ENCODE results near the gene DUT.

DNA sequence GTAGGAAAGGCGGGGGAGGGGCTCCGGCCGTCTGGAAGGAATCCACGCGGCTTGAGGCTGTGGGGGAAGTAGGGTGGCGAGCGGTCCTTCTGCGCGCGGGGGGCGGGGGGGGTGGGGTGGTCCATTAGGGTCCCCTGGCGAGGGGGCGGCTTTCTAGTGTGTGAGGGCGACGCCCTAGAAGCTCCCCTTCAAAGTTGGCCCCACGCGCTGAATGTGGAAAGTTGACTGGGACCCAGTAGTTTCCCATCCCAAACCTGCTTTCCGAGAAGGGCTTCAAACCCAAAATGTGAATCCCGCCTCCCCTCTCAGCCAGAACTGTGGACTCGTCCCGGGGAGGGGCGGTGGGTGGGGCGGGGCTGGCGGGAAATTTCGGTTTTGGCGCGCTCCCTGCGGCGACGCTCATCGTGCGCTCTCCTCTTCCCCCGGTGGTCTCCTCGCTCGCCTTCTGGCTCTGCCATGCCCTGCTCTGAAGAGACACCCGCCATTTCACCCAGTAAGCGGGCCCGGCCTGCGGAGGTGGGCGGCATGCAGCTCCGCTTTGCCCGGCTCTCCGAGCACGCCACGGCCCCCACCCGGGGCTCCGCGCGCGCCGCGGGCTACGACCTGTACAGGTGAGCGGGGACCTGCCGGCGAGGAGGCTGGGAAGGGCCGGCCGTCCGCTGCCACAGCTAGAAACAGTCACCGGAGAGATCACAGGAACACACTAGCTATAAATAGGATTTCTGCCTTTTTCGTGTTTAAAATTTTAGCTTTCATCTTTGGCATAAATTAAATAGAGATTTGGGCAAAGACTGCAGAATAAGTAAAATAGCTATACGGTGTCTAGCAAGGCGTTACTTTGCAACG, 790 bp downstream of the DUT start:
- no peak for TF ChIP-seq HDGF (IDR thresholded peaks at IDR 0.05; ENCODE audit: borderline replicate concordance)
- no peak for TF ChIP-seq FOXK2 (IDR thresholded peaks at IDR 0.05)
- TF ChIP-seq L3MBTL2 (conservative IDR thresholded peaks at IDR 0.05): peak; percentile 74
- TF ChIP-seq, protein P1, sequence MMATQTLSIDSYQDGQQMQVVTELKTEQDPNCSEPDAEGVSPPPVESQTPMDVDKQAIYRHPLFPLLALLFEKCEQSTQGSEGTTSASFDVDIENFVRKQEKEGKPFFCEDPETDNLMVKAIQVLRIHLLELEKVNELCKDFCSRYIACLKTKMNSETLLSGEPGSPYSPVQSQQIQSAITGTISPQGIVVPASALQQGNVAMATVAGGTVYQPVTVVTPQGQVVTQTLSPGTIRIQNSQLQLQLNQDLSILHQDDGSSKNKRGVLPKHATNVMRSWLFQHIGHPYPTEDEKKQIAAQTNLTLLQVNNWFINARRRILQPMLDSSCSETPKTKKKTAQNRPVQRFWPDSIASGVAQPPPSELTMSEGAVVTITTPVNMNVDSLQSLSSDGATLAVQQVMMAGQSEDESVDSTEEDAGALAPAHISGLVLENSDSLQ (IDR thresholded peaks at IDR 0.05): no peak
